ENCODE measurements around the gene BSND.

BSND gene

DNA sequence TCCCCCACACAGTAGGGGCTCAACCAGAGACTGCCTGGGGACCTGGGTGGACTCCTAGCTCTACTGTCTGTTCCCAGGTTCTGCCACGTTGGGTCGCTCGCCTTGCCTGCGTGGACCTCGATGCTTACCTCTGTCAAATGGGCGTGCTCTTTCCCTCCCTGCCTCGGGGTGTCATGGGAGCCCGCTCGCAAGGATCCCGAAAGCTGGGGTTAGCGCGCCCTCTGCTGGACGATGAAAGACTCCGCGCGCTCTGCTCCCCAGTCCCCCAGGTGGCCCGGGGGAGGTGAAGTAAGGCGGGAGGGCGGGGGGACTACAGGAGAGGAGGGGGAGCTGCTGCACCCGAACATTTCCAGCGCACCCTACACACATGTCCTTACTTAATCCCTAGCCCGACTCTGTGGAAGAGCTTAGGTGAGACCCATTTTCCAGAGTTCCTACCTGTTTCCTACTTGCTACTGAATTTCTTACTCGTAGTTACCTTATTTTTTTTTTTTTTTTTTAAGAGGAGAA is 2.3 kb upstream of the BSND start (continued):
- TF ChIP-seq ZNF654 (tag by site-specific recombination; IDR thresholded peaks at IDR 0.05; ENCODE audit: low read depth) (peak; percentile 81), ZBTB17 (tag by site-specific recombination; IDR thresholded peaks at IDR 0.05) (peak; percentile 28; the same call in 1 of the 2 replicates), GLIS1 (tag by site-specific recombination; IDR thresholded peaks at IDR 0.05) (peak; percentile 52; the same call in 1 of the 2 replicates), GLIS2 (tag by site-specific recombination; IDR thresholded peaks at IDR 0.05) (peak; percentile 31; the same call in 1 of the 2 replicates), ZNF610 (tag by site-specific recombination; IDR thresholded peaks at IDR 0.05; ENCODE audit: borderline replicate concordance) (no peak; the same call in 1 of the 2 replicates), KLF16 (tag by site-specific recombination; IDR thresholded peaks at IDR 0.05) (no peak), TRIM28 (IDR thresholded peaks at IDR 0.05; ENCODE audit: borderline replicate concordance, low read length) (no peak), ZNF121 (tag by site-specific recombination; IDR thresholded peaks at IDR 0.05) (peak; percentile 10; the same call in 1 of the 2 replicates), ZNF248 (tag by site-specific recombination; IDR thresholded peaks at IDR 0.05) (no peak), KLF7 (tag by site-specific recombination; IDR thresholded peaks at IDR 0.05; ENCODE audit: borderline replicate concordance) (no peak), GLI2 (tag by site-specific recombination; IDR thresholded peaks at IDR 0.05; ENCODE audit: borderline replicate concordance, low read depth) (no peak), ZNF626 (tag by site-specific recombination; IDR thresholded peaks at IDR 0.05) (no peak), RBAK (tag by site-specific recombination; IDR thresholded peaks at IDR 0.05) (no peak), ZNF24 (tag by site-specific recombination; IDR thresholded peaks at IDR 0.05) (no peak)
- TF ChIP-seq, protein P1, sequence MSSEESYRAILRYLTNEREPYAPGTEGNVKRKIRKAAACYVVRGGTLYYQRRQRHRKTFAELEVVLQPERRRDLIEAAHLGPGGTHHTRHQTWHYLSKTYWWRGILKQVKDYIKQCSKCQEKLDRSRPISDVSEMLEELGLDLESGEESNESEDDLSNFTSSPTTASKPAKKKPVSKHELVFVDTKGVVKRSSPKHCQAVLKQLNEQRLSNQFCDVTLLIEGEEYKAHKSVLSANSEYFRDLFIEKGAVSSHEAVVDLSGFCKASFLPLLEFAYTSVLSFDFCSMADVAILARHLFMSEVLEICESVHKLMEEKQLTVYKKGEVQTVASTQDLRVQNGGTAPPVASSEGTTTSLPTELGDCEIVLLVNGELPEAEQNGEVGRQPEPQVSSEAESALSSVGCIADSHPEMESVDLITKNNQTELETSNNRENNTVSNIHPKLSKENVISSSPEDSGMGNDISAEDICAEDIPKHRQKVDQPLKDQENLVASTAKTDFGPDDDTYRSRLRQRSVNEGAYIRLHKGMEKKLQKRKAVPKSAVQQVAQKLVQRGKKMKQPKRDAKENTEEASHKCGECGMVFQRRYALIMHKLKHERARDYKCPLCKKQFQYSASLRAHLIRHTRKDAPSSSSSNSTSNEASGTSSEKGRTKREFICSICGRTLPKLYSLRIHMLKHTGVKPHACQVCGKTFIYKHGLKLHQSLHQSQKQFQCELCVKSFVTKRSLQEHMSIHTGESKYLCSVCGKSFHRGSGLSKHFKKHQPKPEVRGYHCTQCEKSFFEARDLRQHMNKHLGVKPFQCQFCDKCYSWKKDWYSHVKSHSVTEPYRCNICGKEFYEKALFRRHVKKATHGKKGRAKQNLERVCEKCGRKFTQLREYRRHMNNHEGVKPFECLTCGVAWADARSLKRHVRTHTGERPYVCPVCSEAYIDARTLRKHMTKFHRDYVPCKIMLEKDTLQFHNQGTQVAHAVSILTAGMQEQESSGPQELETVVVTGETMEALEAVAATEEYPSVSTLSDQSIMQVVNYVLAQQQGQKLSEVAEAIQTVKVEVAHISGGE (tag by site-specific recombination; conservative IDR thresholded peaks at IDR 0.05; ENCODE audit: low read depth), result no peak
- TF ChIP-seq, protein P2, sequence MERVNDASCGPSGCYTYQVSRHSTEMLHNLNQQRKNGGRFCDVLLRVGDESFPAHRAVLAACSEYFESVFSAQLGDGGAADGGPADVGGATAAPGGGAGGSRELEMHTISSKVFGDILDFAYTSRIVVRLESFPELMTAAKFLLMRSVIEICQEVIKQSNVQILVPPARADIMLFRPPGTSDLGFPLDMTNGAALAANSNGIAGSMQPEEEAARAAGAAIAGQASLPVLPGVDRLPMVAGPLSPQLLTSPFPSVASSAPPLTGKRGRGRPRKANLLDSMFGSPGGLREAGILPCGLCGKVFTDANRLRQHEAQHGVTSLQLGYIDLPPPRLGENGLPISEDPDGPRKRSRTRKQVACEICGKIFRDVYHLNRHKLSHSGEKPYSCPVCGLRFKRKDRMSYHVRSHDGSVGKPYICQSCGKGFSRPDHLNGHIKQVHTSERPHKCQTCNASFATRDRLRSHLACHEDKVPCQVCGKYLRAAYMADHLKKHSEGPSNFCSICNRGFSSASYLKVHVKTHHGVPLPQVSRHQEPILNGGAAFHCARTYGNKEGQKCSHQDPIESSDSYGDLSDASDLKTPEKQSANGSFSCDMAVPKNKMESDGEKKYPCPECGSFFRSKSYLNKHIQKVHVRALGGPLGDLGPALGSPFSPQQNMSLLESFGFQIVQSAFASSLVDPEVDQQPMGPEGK (tag by site-specific recombination; IDR thresholded peaks at IDR 0.05), result peak; percentile 71
- TF ChIP-seq, protein P3, sequence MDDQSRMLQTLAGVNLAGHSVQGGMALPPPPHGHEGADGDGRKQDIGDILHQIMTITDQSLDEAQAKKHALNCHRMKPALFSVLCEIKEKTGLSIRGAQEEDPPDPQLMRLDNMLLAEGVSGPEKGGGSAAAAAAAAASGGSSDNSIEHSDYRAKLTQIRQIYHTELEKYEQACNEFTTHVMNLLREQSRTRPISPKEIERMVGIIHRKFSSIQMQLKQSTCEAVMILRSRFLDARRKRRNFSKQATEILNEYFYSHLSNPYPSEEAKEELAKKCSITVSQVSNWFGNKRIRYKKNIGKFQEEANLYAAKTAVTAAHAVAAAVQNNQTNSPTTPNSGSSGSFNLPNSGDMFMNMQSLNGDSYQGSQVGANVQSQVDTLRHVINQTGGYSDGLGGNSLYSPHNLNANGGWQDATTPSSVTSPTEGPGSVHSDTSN (CRISPR knock-in tag; IDR thresholded peaks at IDR 0.05), result no peak
- TF ChIP-seq, protein P4, sequence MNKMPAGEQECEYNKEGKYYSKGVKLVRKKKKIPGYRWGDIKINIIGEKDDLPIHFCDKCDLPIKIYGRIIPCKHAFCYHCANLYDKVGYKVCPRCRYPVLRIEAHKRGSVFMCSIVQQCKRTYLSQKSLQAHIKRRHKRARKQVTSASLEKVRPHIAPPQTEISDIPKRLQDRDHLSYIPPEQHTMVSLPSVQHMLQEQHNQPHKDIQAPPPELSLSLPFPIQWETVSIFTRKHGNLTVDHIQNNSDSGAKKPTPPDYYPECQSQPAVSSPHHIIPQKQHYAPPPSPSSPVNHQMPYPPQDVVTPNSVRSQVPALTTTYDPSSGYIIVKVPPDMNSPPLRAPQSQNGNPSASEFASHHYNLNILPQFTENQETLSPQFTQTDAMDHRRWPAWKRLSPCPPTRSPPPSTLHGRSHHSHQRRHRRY (tag by site-specific recombination; IDR thresholded peaks at IDR 0.05), result no peak

All from HEK293 (cell line).